Iris pigment epithelial cell (primary cell): ENCODE measurements around the gene UNC93A.
"Not testable (repeated sequence)": the region's sequence is repeated elsewhere in the genome, so short reads cannot be mapped to it uniquely, and the experiment has no call there.

ENCODE experiments used
- DNase-seq: peaks from one replicate; pipeline ENCODE4 v3.0.0-alpha.2; 2011; ENCODE audit warnings: low read depth

Gene UNC93A

DNA sequence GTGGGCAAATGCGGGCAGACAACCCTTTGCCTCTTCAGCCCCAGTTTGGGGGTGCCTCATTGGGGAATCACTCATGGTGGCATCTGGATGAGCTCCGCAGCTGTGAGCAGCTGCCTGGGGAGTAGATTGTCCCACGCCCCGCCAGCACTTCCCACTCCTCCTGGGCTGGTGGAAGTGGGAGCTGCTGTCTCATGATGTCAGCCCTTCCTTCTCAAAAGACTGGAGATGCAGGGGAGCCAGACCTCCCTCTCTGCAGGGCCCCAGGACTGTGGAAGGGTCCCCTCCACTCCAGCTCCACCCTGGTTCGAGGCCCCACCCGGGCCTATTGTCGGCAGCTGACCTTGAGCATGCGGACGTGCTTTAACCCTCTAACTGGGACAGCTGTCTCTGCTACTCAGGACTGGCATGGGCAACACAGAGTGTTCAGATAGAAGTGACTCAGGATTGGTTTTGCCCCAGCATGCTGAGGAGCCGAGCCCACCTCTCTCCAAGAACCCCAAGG is 2.0 kb downstream of the UNC93A start:
- no peak for DNase-seq

DNA sequence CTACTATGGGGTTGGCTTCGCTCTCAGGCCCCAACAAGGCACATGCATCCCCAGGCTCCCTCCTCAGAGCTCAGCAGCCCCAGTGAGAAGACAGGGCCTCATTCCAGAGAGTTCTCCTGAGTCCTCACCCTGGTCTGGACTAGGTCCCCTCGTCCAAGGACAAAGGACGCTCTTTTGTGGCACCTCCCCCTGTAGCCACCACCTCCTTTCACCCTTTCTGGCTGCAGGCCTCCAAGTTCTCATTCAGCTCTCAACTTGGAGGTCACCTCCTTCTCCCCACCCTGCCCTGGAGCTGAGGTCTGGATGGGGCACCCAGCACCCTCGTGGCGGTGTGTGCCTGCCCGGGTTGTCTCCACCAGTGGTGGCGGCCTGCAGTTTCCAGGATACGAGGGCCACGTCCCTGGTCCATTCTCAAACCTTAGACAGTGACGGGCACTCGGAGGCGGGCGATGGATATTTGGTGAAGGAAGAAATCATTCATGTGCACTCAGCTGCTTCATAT is 2.5 kb downstream of the UNC93A start:
- no peak for DNase-seq

DNA sequence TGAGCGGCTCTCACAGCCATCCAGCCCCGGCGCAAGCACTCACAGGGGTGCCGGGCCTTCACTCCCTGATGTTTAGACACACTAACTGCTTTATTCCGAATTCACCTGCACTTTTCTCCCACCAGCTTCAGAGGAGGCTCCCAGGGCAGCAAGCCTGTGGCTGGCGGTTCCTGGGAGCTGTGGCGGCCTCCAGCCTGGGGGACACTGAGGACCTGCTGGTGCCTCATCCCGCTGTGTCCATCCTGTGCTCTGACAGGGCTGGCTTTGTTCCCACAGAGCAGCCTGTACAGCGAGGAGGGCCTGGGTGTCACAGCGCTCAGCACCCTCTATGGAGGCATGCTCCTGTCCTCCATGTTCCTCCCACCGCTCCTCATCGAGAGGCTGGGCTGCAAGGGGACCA is 3.1 kb downstream of the UNC93A start:
- DNase-seq: no peak

DNA sequence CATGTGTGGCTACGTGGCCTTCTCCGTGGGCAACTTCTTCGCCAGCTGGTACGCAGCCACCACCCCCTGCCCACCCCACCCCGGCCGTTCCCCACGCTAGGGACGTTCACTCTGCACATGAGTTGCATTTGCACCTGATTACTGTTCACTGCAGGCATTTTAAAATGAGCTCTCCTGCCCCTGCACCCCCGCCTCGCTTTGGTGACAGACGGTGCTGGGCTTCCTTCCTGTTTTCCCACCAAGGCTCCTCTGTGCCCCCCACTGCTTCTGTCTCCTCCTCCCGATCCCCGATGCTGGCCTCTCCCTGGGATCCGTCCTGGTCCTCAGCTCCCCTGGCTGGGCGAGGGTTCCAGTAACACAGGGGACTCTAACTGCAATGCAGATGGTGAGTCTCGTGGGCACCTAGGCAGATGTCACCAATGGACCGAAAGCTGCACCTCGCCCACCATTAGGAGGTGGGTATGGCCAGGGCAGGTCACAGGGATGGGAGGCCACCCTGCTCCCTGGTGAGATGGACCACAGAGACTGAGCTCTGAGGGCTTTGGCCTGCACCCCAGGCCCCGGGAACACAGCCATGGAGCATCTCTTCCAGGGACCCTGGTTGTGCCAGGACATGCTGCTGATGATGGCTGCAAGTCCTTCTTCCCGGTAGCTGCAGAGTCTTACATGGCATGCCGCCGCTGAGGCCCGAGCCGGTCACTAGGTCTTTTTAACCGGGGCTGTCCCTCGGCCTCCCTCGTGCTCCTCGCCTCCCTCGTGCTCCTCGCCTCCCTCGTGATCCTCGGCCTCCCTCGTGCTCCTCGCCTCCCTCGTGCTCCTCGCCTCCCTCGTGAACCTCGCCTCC is 3.8 kb downstream of the UNC93A start:
- DNase-seq: no peak

DNA sequence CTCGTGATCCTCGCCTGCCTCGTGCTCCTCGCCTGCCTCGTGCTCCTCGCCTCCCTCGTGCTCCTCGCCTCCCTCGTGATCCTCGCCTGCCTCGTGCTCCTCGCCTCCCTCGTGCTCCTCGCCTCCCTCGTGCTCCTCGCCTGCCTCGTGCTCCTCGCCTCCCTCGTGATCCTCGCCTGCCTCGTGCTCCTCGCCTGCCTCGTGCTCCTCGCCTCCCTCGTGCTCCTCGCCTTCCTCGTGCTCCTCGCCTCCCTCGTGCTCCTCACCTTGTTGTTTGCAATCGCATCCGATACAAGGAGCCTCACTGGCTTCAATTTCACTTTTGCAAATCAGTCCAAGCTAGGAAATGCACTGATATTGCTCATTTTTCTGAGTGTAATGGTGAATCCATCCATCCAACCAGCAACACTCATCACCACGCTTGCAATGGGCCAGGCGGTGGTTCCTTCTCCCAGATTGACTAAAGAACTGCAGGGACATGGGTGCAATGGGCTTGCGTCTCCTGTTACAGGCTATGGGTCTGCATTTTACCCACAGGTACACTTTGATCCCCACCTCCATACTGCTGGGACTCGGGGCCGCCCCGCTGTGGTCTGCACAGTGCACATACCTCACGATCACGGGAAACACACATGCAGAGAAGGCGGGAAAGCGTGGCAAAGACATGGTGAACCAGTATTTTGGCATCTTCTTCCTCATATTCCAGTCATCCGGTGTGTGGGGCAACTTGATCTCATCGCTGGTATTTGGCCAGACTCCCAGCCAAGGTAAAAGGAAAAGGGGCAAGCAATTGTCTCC is 4.6 kb downstream of the UNC93A start:
- no peak for DNase-seq

DNA sequence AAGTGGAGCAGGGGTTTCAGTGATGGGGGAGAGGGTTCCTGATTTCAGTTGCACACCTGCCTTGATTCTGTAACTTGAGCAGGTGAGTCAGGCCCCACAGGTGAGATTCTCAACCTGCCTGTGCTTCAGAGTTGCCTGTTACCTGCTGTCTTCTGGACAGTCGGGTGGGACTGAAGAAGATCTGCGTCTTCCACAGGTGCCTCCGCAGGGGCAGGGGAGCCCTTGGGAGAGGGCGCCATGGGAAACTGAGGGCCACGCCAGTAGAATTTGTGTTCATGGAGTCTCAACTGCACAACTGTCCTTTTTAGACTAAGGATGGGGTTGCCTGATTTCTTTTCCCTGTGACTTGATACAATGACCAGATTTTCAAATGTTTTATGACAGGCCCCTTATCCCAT is 5.2 kb downstream of the UNC93A start:
- DNase-seq: no peak

DNA sequence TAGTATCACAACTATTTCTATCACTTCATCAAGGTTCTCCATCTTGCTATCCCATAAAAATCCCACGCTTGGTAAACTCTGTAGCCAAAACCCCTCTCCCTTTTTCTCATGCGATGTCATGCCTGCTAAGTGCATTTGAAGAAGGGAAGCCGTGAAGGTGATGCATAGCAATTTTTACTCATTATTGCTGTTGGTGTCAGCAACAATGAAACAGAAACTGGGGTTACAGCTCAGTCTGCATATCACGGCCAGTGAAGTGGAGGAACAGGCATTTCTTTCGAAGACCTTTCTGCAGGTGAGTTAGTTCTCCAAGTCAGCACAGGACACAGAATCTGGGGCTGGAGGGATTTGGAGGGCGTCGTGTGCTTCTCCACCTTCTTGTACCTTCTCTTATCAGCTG is 5.8 kb downstream of the UNC93A start:
- DNase-seq: no peak

DNA sequence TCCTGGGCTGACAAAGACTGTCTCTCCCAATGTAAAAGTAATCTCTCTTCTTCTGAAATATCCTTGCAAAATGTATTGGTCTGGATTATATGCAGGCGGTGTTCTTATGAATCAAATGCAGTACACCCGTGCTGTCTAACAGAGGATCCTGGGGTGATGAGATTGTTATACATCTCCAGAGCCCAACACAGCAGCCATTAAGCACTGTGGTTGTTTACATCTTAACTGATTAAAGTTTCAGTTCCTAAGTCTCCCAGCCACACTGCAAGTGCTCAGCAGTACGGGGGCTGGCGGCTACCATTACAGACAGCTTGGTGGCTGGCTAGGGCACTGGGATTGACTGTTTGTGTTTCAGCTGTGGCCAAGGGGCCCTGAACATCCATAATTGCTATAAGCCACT is 7.0 kb downstream of the UNC93A start:
- no peak for DNase-seq

DNA sequence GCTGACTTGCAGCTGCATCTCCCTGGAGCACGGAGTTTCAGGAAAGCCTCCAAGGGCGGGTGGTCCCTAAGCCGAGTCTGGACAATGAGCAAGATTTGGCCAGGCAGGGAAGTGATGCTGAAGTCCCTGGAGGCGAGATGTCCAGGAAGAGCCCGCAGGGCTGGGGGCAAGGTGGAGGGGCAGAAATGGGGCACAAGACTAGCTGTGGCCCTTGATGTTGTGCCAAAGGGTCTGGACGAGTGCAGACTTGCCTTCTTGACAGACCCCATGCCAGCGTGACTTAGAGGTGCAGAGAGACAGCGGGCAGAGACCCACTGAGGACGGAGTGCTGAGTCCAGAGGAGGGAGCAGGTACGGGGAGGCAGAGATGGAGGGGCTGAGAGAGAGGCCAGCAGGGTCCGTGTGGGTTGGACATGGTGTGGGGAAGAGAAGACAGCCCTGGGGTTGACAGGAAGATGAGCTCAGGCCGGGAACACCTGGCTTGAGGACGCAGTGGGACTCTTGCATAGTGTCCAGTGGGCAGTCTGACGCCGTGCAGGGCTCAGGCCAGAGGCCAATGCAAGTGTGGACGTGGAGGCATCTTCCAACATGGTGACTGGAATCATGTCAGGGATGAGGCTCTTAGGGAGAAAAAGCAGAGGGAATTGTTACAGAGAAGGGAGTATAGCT is 8.7 kb downstream of the UNC93A start:
- no peak for DNase-seq

DNA sequence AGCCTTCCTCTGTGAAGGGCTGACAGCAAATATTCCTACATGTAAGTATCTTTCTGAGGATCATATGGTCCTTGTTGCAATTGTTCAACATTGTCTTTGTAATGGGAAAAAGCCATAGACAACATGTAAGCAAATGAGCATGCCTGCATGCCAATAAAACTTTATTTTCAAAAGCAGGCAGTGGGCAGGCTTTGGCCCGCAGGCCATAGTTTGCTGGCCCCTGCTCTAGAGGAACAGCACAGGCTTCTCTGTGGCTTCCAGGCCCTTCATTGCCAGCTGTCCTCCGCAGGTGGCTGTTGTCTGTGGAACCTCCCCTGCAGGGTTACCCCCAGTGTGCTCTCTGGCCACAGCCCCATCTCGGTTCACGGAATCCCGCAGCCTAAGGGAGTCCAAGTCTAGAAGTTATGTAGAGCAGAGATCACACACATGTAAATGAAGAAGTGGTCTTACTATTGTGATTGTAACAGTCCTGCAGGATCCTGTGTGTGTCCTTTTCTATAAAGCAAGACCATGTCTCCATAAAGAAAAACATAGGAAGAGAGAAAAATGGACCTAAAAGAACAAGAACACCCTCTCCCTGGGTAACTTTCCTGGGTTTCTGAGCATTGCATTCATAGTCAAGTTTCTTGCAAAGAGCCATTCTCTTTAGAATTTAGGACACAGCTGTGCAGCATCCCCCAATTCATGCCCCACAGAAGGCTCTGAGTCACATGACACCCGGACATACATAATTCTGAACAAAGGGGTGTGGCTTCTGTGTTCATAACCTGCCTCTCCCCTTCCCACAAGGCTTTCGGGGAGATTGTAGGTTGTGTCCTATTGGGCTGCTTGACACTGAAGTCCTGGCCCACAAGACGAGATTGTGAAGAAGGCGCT is 10.0 kb downstream of the UNC93A start:
- no peak for DNase-seq

DNA sequence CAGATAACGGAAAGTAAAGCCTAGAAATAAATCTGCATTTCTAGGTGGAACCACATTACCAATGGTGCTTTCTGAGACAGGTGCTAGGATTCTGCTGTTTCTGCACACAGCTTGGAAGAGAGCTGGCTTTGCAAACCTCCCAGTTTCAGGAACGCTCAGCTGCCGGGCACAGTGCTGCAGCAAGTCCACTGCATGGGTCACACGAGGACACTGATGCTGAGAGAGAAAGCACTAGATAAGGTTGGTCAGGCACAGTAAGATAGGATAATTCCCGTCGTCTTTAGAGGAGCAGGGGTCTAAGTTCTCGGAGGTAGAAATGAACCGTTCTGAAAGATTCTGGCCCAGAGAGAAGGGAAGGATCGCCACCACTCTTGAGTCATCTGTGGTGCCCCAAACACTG is 11.0 kb downstream of the UNC93A start:
- no peak for DNase-seq

DNA sequence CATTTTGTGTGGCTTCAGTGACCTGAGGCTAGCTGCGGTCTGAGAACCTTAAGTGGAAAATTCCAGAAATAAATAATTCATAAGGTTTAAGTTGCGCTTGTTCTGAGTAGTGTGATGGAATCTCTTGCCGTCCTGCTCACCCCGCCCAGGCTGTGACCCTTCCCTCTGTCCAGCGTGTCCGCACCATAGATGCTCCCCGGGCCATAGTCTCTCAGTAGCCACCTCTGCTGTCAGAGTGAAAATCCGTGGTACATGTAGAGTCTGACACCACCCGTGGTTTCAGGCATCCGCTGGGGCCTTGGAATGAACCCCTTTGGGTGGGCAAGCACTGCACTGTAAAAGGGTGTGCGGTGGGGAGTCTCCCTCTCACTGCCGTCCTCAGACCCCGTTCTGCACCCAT is 11.7 kb downstream of the UNC93A start:
- DNase-seq: no peak

DNA sequence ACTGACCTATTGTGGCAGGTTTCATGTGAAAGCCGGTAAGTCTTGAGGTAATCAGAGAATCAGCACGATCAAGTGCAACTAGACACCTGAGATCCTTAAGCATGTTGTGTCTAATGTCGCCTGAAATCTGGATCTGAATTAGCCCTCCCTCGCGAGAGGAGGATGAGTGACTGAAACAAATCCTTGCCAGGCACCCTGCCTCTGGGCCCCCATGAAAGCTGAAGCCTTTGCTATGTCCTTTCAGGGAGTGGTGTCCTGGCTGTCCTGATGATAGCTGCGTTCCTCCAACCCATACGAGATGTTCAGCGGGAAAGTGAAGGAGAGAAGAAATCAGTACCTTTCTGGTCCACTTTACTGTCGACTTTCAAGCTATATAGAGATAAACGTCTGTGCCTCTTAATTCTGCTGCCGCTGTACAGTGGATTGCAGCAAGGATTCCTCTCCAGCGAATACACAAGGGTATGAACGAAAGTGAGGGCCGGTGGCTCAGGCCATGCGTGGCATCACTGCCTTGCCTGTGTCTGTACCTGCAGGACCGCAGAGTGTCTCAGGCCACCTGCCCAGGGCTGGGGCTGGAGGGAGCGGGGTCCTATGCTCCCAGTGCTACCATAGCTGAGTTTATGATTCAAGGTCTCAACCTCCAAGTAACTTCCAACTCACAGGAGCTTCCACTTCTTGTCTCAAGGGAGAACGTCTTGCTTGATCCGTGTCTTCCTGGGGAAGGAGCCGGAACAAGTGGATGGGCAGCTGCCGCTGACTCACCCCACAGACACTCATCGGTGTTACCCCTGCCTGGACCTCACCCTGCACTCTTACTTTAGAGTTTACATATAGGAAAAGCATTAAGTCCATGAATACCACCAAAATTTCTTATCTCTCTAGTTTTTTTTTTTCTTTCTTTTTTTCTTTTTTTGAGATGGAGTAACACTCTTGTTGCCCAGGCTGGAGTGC is 12.8 kb downstream of the UNC93A start:
- no peak for DNase-seq

DNA sequence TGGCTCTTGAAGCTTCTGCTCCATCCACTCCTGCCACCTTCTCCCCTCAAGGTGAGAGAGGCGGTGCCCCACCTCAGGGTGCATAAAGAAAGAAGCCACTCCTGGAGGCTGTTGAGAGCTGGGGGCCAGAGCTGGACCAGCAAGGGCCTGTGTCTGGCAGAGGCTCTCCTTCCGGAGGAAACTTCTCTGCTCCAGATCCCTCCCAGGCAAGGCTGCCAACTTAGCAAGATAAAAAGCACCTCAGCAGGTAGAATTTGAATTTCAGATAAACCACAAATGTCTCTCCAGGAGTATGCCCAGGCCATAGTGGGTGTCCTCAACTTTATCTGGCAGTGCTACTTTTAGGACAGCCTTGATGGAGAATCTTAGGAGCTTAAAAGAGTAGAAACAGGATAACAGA is 13.8 kb downstream of the UNC93A start:
- DNase-seq: no peak

DNA sequence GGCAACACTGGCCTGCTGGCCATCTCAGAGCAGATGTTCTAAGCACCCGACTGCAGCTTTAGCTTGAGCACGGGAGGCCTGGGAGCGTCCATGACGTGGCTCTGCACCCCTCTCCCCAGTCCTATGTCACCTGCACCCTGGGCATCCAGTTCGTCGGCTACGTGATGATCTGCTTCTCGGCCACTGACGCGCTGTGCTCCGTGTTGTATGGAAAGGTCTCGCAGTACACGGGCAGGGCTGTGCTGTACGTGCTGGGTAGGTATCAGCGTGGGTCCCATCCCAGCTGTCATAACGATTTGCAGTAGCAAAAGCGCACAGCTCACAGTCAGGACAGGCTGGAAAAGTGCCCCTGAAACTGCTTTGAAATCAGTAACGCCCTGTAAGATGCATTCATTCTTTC is 14.7 kb downstream of the UNC93A start:
- DNase-seq: no peak

DNA sequence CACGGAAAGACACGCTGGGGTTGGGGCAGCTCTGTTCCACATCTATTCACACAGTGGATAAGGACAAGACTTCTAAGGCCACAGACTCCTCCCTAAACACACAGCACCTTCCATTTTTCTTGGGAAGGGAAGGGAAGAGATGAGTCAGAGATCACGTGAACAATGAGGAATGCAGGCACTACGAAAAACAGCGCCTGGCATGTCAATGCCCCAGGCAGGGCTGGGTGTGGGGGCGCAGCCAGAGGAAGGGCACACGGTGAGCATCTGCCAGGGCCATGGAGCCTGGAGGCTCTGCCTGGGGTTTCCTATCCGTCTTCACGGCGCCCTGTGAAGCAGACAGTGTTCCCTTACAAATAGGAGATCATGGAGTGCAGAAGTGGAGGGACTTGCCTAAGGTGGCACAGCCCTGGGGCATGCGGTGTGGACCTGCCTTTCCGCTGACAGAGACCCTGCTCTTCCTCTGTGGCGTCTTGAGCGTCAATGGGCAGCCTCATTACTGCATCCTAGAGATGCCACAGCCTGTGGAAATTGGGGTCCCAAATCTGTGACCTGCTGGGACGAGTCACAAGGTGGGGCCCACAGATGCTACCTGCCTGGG is 15.4 kb downstream of the UNC93A start:
- peak; percentile 1 for DNase-seq

DNA sequence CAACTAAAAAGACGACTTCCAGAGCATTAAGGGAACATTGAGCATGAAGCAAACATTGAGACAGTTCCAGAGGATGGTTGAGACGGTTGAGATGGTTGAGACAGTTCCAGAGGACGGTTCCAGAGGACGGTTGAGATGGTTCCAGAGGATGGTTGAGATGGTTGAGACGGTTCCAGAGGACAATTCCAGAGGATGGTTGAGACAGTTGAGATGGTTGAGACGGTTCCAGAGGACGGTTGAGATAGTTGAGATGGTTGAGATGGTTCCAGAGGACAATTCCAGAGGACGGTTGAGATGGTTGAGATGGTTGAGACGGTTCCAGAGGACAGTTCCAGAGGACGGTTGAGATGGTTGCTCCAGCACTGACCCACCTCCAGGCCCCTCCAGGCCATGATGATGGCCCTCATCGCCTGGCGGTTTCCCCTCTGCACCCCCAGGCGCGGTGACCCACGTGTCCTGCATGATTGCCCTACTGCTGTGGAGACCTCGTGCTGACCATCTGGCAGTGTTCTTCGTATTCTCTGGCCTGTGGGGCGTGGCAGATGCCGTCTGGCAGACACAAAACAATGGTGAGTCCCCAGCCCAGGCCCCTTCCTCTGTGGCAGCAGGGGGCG is 16.3 kb downstream of the UNC93A start:
- no peak for DNase-seq

DNA sequence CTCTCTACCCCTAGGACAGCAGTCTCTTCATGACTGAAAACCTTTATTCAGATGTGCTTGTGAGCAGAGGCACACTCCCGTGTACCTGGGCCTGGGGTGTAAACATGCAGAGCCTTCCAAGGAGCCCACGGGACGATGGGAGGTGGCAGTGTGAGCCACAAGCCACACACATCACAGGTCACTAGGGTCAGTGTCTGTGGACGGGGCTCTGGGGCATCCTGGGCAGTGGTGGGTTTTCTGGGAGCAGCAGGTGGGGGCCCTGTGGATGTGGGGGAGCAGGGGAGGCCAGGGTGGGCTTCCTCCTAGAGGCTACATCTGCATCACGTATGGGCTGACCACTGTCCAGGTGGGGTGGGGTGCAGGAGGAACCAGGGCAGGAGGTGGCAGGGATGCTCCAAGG is 17.1 kb downstream of the UNC93A start:
- DNase-seq: no peak

DNA sequence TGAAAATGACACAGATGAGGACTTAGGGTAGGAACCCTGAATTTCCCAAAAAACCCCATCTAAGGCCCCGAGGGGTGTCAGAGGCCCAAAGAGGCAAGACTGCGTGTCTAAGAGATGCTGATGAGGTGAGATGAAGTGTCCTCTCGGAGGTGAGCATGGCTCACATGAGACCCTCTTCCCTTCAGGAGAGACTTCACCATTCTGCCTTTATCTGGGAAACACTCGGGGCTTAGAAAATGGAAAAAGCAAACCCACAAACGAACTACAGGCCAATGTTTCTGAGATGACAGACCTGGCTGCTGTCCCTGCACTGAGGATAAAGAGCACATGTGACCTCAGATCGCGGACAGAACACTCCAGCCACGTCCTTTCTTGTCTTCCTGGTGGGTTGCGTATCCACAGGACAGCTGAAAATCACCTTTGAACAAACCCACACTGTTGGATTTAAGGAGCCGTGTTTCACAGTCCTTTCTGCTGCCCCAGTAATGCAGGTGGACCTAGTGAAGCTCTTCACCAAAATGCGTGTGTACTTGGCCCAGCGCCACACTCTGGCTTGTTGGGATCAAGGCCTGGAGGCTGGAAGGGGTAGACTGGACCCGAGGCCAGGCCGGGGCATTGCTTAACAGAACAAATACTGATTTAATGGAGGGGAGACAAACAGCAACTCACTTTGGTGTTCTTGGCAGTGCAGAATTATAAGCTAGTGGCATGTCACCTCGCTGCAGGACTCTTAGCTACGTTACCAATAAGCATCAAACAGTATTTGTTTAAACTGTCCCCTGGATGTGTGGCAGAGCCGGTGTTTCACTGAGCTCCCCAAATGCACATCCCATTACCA is 18.5 kb downstream of the UNC93A start:
- DNase-seq: not testable (repeated sequence)
